NCI-H1417 treated with DMSO at 0.1 percent for 48 hours (cell line): ENCODE results near the gene PPP1R12B.

Source experiments
- DNase-seq: peaks from one replicate; lab custom pipeline; 2025; lab: John Stamatoyannopoulos, UW

PPP1R12B gene

GRCh38 chr1:202348509-202349205 is at the start of gene PPP1R12B:
Gene PPP1R12B (plus strand): TSS chr1:202348699. CDS start chr1:202348852, 153 bp downstream.
- peak; percentile 90 for DNase-seq

- no peak for DNase-seq
Observed at GRCh38 chr1:202302166-202302565, 46.3 kb upstream of the PPP1R12B start.

GRCh38 chr1:202304375-202304774 is 44.1 kb upstream of the PPP1R12B start:
- DNase-seq = no peak

- DNase-seq = no peak
Observed at GRCh38 chr1:202305168-202305567, 43.3 kb upstream of the PPP1R12B start.

GRCh38 chr1:202306535-202307345 is 41.8 kb upstream of the PPP1R12B start:
- no peak for DNase-seq

GRCh38 chr1:202310071-202310725 is 38.3 kb upstream of the PPP1R12B start:
- DNase-seq = no peak

- no peak for DNase-seq
Observed at GRCh38 chr1:202310746-202311145, 37.8 kb upstream of the PPP1R12B start.

GRCh38 chr1:202311875-202312635 is 36.4 kb upstream of the PPP1R12B start:
- no peak for DNase-seq

GRCh38 chr1:202315576-202316168 is 32.8 kb upstream of the PPP1R12B start:
- DNase-seq = no peak

- DNase-seq = no peak
Observed at GRCh38 chr1:202316186-202316585, 32.3 kb upstream of the PPP1R12B start.

GRCh38 chr1:202317941-202318925 is 30.3 kb upstream of the PPP1R12B start:
- DNase-seq = no peak

- no peak for DNase-seq
Observed at GRCh38 chr1:202319381-202320080, 29.0 kb upstream of the PPP1R12B start.

- no peak for DNase-seq
Observed at GRCh38 chr1:202320081-202320405, 28.5 kb upstream of the PPP1R12B start.

- DNase-seq = no peak
Observed at GRCh38 chr1:202323731-202324130, 24.8 kb upstream of the PPP1R12B start.

GRCh38 chr1:202324646-202325045 is 23.9 kb upstream of the PPP1R12B start:
- no peak for DNase-seq

GRCh38 chr1:202329891-202330290 is 18.6 kb upstream of the PPP1R12B start:
- no peak for DNase-seq

GRCh38 chr1:202333861-202334260 is 14.6 kb upstream of the PPP1R12B start:
- DNase-seq = no peak

GRCh38 chr1:202343652-202344349 is 4.7 kb upstream of the PPP1R12B start:
- no peak for DNase-seq

- no peak for DNase-seq
Observed at GRCh38 chr1:202348005-202348508, 442 bp upstream of the PPP1R12B start.
